Stimulated activated CD8-positive, alpha-beta memory T cell treated with anti-CD3 and anti-CD28 coated beads, Interleukin-2, amount 100 ng/mL, for 48 hours (primary cell): ENCODE measurements around the gene PPL.
"Not testable (repeated sequence)": the region's sequence is repeated elsewhere in the genome, so short reads cannot be mapped to it uniquely, and the experiment has no call there.

Experiments used
- DNase-seq, 2 donors: peaks; one replicate each; pipeline ENCODE4 v3.0.0-alpha.2; 2020; ENCODE audit warnings: low read depth in 2 of 2

PPL gene

GRCh38 chr16:4958510-4959438 lies 21.8 kb upstream of the PPL start:
- no peak for DNase-seq

GRCh38 chr16:4957720-4958509 lies 21.0 kb upstream of the PPL start, which contains the start of gene SEC14L5:
TSS of gene SEC14L5 (plus strand) at chr16:4958330. CDS start at chr16:4959324, 994 bp downstream.
- peak; percentile 85 to 91 for DNase-seq

- DNase-seq, result no peak
These were observed 20.4 kb upstream of the PPL start for GRCh38 chr16:4957420-4957719.

GRCh38 chr16:4954714-4955113 lies 17.8 kb upstream of the PPL start:
- no peak for DNase-seq

GRCh38 chr16:4951583-4951982 lies 14.6 kb upstream of the PPL start:
- DNase-seq, result not testable (repeated sequence)

GRCh38 chr16:4949986-4950385 lies 13.0 kb upstream of the PPL start:
- DNase-seq, result no peak

- DNase-seq, result no peak
These were observed 12.2 kb upstream of the PPL start for GRCh38 chr16:4948903-4949766.

GRCh38 chr16:4947722-4948503 lies 11.0 kb upstream of the PPL start:
- no peak for DNase-seq

- DNase-seq, result no peak
These were observed 10.0 kb upstream of the PPL start for GRCh38 chr16:4946917-4947316.

GRCh38 chr16:4945560-4946502 lies 8.9 kb upstream of the PPL start:
- no peak for DNase-seq

GRCh38 chr16:4944333-4945281 lies 7.7 kb upstream of the PPL start:
- no peak for DNase-seq

- no peak for DNase-seq
These were observed 5.5 kb upstream of the PPL start for GRCh38 chr16:4942481-4942880.

- DNase-seq, result no peak
These were observed 3.8 kb upstream of the PPL start for GRCh38 chr16:4940719-4941118.

GRCh38 chr16:4938683-4939030 lies 1.7 kb upstream of the PPL start:
- no peak for DNase-seq

GRCh38 chr16:4937782-4938682 lies 1.1 kb upstream of the PPL start:
- no peak for DNase-seq

GRCh38 chr16:4936181-4936990 lies 562 bp downstream of the PPL start:
- DNase-seq, result no peak

GRCh38 chr16:4935241-4935855 lies 1.6 kb downstream of the PPL start:
- DNase-seq, result no peak
